22Rv1 (cell line): ENCODE data around the gene WDR17.

Experiments used
- CTCF ChIP-seq: fragments of 450-650 bp; IDR thresholded peaks from 2 replicates; pipeline ENCODE4 v1.5.1; 2017; ENCODE audit warnings: mild to moderate bottlenecking
- ZFX ChIP-seq: fragments of 450-650 bp; IDR thresholded peaks from 2 replicates; pipeline ENCODE4 v1.6.1; 2017; ENCODE audit warnings: antibody characterized with exemption, borderline replicate concordance

GRCh38 chr4:176156656-176157055, 91.0 kb downstream of the WDR17 start:
- no peak for TF ChIP-seq CTCF
- no peak for TF ChIP-seq ZFX
